ENCODE results near the gene DDX1.

Gene DDX1

DNA sequence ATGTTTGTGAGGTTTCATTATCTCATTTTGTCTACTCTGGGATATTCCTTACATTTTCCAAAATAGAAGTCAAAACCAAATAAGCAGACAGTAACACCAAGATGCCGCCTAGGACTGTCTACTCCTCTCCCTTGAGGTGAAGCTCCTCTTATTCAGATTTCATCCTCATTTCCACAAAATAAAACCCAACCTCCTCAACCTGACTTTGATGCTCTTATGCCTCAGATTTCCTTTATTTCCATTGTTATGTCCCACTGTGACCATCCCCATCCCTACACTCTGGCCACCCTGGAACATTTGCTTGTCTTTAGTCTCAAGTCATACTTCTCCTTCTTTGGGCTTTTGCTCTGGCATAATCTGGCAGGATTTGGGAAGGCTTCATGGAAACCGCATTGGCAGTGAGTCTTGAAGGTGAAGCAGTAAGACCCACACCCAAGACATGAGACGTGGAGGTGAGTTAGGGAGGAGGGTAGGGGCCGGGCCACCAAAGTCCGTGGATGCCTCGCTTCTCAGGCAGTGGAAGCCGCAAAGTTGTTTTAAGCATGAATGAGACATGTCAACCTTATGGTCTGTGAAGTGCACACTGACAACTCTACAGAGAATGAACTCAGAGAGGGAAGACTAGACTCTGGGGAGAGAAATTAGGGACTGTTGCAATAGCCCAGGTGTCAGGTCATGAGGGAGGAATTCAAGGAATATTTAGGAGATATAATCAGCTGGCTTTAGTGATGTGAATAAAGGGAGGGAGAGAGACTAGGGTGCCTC lies 63.6 kb downstream of the DDX1 start:
- TF ChIP-seq POLR2AphosphoS5 (IDR thresholded peaks at IDR 0.05; ENCODE audit: low read depth, low read length) (no peak), TAF1 (IDR thresholded peaks at IDR 0.05; ENCODE audit: borderline replicate concordance, insufficient read depth, low read length) (no peak), FOXP2 (optimal IDR thresholded peaks at IDR 0.05; ENCODE audit: borderline replicate concordance, extremely low read depth, extremely low read length, insufficient read depth) (no peak), SIN3A (IDR thresholded peaks at IDR 0.05; ENCODE audit: borderline replicate concordance, insufficient read depth, low read length) (no peak)
- TF ChIP-seq, protein P1, sequence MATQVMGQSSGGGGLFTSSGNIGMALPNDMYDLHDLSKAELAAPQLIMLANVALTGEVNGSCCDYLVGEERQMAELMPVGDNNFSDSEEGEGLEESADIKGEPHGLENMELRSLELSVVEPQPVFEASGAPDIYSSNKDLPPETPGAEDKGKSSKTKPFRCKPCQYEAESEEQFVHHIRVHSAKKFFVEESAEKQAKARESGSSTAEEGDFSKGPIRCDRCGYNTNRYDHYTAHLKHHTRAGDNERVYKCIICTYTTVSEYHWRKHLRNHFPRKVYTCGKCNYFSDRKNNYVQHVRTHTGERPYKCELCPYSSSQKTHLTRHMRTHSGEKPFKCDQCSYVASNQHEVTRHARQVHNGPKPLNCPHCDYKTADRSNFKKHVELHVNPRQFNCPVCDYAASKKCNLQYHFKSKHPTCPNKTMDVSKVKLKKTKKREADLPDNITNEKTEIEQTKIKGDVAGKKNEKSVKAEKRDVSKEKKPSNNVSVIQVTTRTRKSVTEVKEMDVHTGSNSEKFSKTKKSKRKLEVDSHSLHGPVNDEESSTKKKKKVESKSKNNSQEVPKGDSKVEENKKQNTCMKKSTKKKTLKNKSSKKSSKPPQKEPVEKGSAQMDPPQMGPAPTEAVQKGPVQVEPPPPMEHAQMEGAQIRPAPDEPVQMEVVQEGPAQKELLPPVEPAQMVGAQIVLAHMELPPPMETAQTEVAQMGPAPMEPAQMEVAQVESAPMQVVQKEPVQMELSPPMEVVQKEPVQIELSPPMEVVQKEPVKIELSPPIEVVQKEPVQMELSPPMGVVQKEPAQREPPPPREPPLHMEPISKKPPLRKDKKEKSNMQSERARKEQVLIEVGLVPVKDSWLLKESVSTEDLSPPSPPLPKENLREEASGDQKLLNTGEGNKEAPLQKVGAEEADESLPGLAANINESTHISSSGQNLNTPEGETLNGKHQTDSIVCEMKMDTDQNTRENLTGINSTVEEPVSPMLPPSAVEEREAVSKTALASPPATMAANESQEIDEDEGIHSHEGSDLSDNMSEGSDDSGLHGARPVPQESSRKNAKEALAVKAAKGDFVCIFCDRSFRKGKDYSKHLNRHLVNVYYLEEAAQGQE (IDR thresholded peaks at IDR 0.05; ENCODE audit: insufficient read depth in 1 of 2, low read depth in 2 of 2, low read length in 2 of 2): no peak

GRCh38 chr2:15656090-15656489 lies 64.4 kb downstream of the DDX1 start:
- TF ChIP-seq, protein P1 (IDR thresholded peaks at IDR 0.05; ENCODE audit: insufficient read depth in 1 of 2, low read depth in 2 of 2, low read length in 2 of 2): no peak
- no peak for TF ChIP-seq FOXP2 (optimal IDR thresholded peaks at IDR 0.05; ENCODE audit: borderline replicate concordance, extremely low read depth, extremely low read length, insufficient read depth)
- no peak for TF ChIP-seq TAF1 (IDR thresholded peaks at IDR 0.05; ENCODE audit: borderline replicate concordance, insufficient read depth, low read length)
- no peak for TF ChIP-seq SIN3A (IDR thresholded peaks at IDR 0.05; ENCODE audit: borderline replicate concordance, insufficient read depth, low read length)
- no peak for TF ChIP-seq POLR2AphosphoS5 (IDR thresholded peaks at IDR 0.05; ENCODE audit: low read depth, low read length)

DNA sequence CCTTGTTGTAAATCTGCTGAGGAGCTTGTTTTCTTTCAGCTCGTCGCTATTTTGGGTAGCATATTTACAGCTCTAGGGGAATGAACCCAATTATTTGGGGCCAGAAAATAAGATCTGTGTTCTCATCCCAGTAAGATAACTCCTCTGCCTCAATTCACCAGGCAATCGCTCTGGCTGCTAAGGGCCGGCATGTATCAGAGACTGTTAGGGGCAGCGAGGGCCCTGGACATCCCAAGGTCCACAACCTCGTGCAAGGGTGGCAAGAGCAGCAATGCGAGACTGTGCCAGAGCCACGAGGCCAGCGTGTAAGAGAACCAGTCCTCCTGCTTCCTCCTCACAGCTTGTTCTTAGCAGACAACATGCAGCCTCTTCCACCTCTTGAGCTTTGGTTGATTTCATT lies 66.1 kb downstream of the DDX1 start:
- TF ChIP-seq POLR2AphosphoS5 (IDR thresholded peaks at IDR 0.05; ENCODE audit: low read depth, low read length) (no peak), FOXP2 (optimal IDR thresholded peaks at IDR 0.05; ENCODE audit: borderline replicate concordance, extremely low read depth, extremely low read length, insufficient read depth) (no peak), SIN3A (IDR thresholded peaks at IDR 0.05; ENCODE audit: borderline replicate concordance, insufficient read depth, low read length) (no peak)
- TF ChIP-seq, protein P1 (IDR thresholded peaks at IDR 0.05; ENCODE audit: insufficient read depth in 1 of 2, low read depth in 2 of 2, low read length in 2 of 2): no peak

DNA sequence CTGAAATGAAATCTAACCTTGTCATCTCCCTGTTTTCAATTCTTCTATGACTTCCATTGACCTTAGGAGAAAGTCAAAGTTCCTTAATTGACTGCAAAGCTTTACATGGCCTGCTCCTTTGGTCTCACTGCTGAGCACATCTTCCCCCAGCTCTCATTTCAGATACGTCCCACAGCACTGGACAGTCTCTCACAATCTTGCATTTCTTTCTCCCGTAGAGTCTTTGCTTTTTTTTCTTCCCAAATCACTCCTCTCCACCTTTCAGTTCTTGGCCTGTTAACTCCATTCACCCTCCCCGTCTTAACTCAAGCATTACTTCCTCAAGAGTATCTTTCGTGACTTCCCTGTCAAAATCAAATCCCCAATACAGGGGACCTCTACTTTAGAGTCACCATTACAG lies 67.2 kb downstream of the DDX1 start:
- no peak for TF ChIP-seq SIN3A (IDR thresholded peaks at IDR 0.05; ENCODE audit: borderline replicate concordance, insufficient read depth, low read length)
- no peak for TF ChIP-seq POLR2AphosphoS5 (IDR thresholded peaks at IDR 0.05; ENCODE audit: low read depth, low read length)
- no peak for TF ChIP-seq FOXP2 (optimal IDR thresholded peaks at IDR 0.05; ENCODE audit: borderline replicate concordance, extremely low read depth, extremely low read length, insufficient read depth)
- no peak for TF ChIP-seq TAF1 (IDR thresholded peaks at IDR 0.05; ENCODE audit: borderline replicate concordance, insufficient read depth, low read length)
- TF ChIP-seq, protein P1 (IDR thresholded peaks at IDR 0.05; ENCODE audit: insufficient read depth in 1 of 2, low read depth in 2 of 2, low read length in 2 of 2): no peak

Measured in PFSK-1 (cell line).